ENCODE measurements around the gene GBE1.

DNA sequence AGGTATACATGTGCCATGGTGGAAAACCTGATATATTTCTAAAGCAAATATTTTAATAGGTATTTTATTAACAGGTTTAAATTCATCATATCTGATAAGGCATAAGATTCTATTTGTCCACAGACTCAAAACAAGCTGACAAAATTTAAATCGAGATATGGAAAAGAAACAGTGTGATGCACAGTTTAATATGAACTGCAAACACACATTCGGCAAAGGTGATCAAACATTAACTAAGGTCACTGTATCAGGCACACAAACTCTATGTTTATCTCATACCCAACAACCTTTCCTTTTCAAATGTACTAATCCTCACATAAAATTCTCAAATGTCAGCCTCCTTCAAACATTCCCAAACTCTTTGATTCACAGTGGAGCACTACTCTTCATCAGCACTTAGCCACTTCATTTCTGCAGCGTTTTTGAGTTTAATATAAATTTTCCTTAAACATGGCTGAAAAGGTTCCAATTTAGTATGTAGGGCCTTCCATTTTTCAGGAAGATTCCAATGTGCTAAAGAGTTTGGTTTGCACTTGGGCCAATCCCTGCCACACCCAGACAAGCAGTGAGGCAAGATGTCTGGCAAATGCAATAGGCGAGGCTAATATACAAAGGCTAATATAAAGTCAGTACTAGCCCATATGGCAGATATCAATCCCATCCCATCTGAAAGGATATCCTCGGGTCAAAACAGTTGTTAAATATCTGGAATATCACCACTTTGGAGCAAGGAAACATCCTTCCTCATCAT, 84.6 kb downstream of the GBE1 start:
- TF ChIP-seq POLR2AphosphoS5 (IDR thresholded peaks at IDR 0.05), result no peak
- no peak for TF ChIP-seq POLR2A (IDR thresholded peaks at IDR 0.05)

All from sigmoid colon (tissue), 4 donors.